Measurements from ENCODE around the gene ABCA8.
"Not testable (repeated sequence)": the region's sequence is repeated elsewhere in the genome, so short reads cannot be mapped to it uniquely, and the experiment has no call there.

Gene ABCA8

GRCh38 chr17:68834328-68834836 lies 120.8 kb downstream of the ABCA8 start:
- no peak overlapping the region for H3K4me3 ChIP-seq (ENCODE audit: low read depth, low read length)
- no peak for TF ChIP-seq CTCF (IDR thresholded peaks at IDR 0.05; ENCODE audit: low read depth, low read length, missing control alignments)
- in situ Hi-C loops (cut with HindIII; ENCODE audit: low sequenced_read_pairs): no loop called here
- no peak for DNase-seq (ENCODE audit: low read depth)

- in situ Hi-C loops (cut with HindIII; ENCODE audit: low sequenced_read_pairs): no loop called here
- no peak for TF ChIP-seq CTCF (IDR thresholded peaks at IDR 0.05; ENCODE audit: low read depth, low read length, missing control alignments)
- no peak overlapping the region for H3K4me3 ChIP-seq (ENCODE audit: low read depth, low read length)
- no peak for DNase-seq (ENCODE audit: low read depth)
Observed at GRCh38 chr17:68832109-68832802, 122.9 kb downstream of the ABCA8 start.

- no peak overlapping the region for H3K4me3 ChIP-seq (ENCODE audit: low read depth, low read length)
- DNase-seq (ENCODE audit: low read depth): no peak
- no peak for TF ChIP-seq CTCF (IDR thresholded peaks at IDR 0.05; ENCODE audit: low read depth, low read length, missing control alignments)
- in situ Hi-C loops (cut with HindIII; ENCODE audit: low sequenced_read_pairs): no loop called here
Observed at GRCh38 chr17:68831170-68831569, 124.0 kb downstream of the ABCA8 start.

- in situ Hi-C loops (cut with HindIII; ENCODE audit: low sequenced_read_pairs): no loop called here
- no peak for TF ChIP-seq CTCF (IDR thresholded peaks at IDR 0.05; ENCODE audit: low read depth, low read length, missing control alignments)
- no peak overlapping the region for H3K4me3 ChIP-seq (ENCODE audit: low read depth, low read length)
- no peak for DNase-seq (ENCODE audit: low read depth)
Observed at GRCh38 chr17:68830313-68830712, 124.9 kb downstream of the ABCA8 start.

- DNase-seq (ENCODE audit: low read depth): no peak
- no peak for TF ChIP-seq CTCF (IDR thresholded peaks at IDR 0.05; ENCODE audit: low read depth, low read length, missing control alignments)
- H3K4me3 ChIP-seq (ENCODE audit: low read depth, low read length): no peak overlapping the region
- in situ Hi-C loops (cut with HindIII; ENCODE audit: low sequenced_read_pairs): no loop called here
Observed at GRCh38 chr17:68829211-68829610, 126.0 kb downstream of the ABCA8 start.

GRCh38 chr17:68824707-68825106 lies 130.5 kb downstream of the ABCA8 start:
- in situ Hi-C loops (cut with HindIII; ENCODE audit: low sequenced_read_pairs): no loop called here

GRCh38 chr17:68824185-68824584 lies 131.0 kb downstream of the ABCA8 start:
- DNase-seq (ENCODE audit: low read depth); in situ Hi-C loops (cut with HindIII; ENCODE audit: low sequenced_read_pairs): not testable (repeated sequence)

More at GRCh38 chr17:68824707-68825106, 130.5 kb downstream of the ABCA8 start:
- no peak for DNase-seq (ENCODE audit: low read depth)
- no peak overlapping the region for H3K4me3 ChIP-seq (ENCODE audit: low read depth, low read length)
- TF ChIP-seq CTCF (IDR thresholded peaks at IDR 0.05; ENCODE audit: low read depth, low read length, missing control alignments): no peak

More at GRCh38 chr17:68824185-68824584, 131.0 kb downstream of the ABCA8 start:
- not testable (repeated sequence) for H3K4me3 ChIP-seq (ENCODE audit: low read depth, low read length)
